Measurements from ENCODE around the gene SLC34A3. TPM values are rescaled to one million over a fixed set of nuclear protein-coding genes. Genes with fewer than 3 reads are reported as not detected.

The SLC34A3 gene
- total RNA-seq, 1 experiment from 2014 or later = not detected

GRCh38 chr9:137198051-137198901 is 32.4 kb upstream of the SLC34A3 start:
- TF ChIP-seq EZH2 (IDR thresholded peaks at IDR 0.05; ENCODE audit: borderline replicate concordance, low read depth, low read length, poor library complexity, severe bottlenecking) (no peak), CTCF (conservative IDR thresholded peaks at IDR 0.05; ENCODE audit: low read depth, low read length) (no peak)
- no peak for DNase-seq (ENCODE audit: low spot score)

DNA sequence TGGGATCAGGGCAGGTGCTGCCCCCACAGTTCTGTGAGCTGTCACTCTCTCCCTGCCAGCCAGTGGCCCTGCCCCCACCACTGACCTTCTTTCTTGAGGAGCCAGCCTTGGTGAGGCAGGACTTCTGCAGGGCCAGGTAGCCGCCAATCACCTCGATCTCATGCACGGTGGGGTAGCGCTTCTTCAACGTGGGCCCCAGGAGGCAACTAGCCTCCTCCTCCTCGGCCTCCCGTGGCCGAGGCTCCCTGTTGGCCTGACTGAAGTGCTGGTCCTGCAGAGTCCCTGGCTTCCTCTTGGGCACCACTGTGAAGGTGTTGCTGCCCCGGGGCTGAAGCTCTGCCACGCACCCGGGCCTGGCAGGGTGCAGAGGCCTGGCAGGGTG is 31.8 kb upstream of the SLC34A3 start:
- no TSS peak for BruUV-seq (replicated peaks)
- intact Hi-C loops (cut with micrococcal nuclease; ENCODE audit: unreplicated experiment) = no loop called here
- peak overlapping the region; percentile 59 for H3K4me3 ChIP-seq (ENCODE audit: low read depth, low read length, poor library complexity, severe bottlenecking)

More at GRCh38 chr9:137198051-137198901, 32.4 kb upstream of the SLC34A3 start:
- no peaks in the 10 kb centered on the region for H3K9me3 ChIP-seq (ENCODE audit: low read depth, low read length, poor library complexity, severe bottlenecking)
- intact Hi-C loops (cut with micrococcal nuclease; ENCODE audit: unreplicated experiment) = no loop called here
- no TSS peak for BruUV-seq (replicated peaks)
- H3K27ac ChIP-seq (ENCODE audit: low read depth, low read length, poor library complexity, severe bottlenecking) = peak overlapping the region; percentile 23
- H3K27me3 ChIP-seq (replicated peaks; ENCODE audit: insufficient read depth, low read depth, low read length, poor library complexity) = no peaks in the 10 kb centered on the region
- H3K36me3 ChIP-seq (ENCODE audit: insufficient read depth, low read length, poor library complexity, severe bottlenecking) = no peaks in the 10 kb centered on the region
- CTCF ChIA-PET = no interaction called here
- POLR2A ChIA-PET (ENCODE audit: low non-redundant PET) = no interaction called here
- no peak overlapping the region for H3K4me3 ChIP-seq (ENCODE audit: low read depth, low read length, poor library complexity, severe bottlenecking)
- H3K4me1 ChIP-seq (ENCODE audit: insufficient read depth, low read length, poor library complexity, severe bottlenecking) = peaks cover 23% of the 10 kb centered on the region

DNA sequence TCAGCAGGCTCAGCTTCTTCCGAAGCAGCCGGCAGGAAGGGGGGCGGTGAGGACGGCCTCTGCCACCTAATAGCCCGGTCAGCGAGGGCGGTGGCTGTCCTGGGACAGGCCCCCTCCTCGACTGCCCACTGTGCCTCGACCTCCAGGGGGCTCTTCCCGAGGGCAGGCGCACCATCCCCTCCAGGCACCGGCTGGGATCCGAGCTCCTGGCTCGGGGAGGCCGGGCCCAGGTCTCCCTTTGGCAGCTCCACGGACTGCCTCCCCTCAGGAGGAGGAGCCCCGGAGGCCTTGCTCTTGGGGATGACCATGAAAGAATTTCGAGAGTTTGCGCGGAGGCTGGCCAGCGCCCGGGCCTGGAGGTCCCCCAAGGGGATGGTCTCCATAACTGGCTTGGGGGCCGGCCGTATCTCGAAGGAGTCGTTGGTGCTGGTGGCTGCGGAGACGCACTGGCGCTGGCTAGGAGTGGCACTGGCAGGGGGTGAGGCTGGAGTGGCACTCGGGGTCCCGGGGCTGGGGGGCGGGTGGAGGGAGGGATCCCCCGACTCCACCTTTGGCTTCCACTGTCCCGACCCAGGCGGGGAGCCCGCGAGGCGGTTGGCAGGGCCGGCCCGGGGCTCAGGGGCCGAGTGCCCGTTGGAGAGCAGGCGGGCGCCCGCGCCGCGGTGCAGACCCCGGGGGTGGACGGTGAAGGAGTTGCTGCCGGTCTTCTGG is 31.1 kb upstream of the SLC34A3 start:
- BruUV-seq (replicated peaks) = no TSS peak
- DNase-seq (ENCODE audit: low spot score) = no peak

More for the DNA sequence above, 31.8 kb upstream of the SLC34A3 start:
- DNase-seq (ENCODE audit: low spot score) = no peak
- TF ChIP-seq EZH2 (IDR thresholded peaks at IDR 0.05; ENCODE audit: borderline replicate concordance, low read depth, low read length, poor library complexity, severe bottlenecking) (no peak), CTCF (conservative IDR thresholded peaks at IDR 0.05; ENCODE audit: low read depth, low read length) (no peak)
- Histone ChIP-seq H3K36me3 (ENCODE audit: insufficient read depth, low read length, poor library complexity, severe bottlenecking) (peaks cover under 1% of the 10 kb centered on the region), H3K27ac (ENCODE audit: low read depth, low read length, poor library complexity, severe bottlenecking) (peak overlapping the region; percentile 23), H3K27me3 (replicated peaks; ENCODE audit: insufficient read depth, low read depth, low read length, poor library complexity) (no peaks in the 10 kb centered on the region), H3K9me3 (ENCODE audit: low read depth, low read length, poor library complexity, severe bottlenecking) (no peaks in the 10 kb centered on the region), H3K4me1 (ENCODE audit: insufficient read depth, low read length, poor library complexity, severe bottlenecking) (peaks cover 24% of the 10 kb centered on the region)
- ChIA-PET CTCF (no interaction called here), POLR2A (ENCODE audit: low non-redundant PET) (no interaction called here)

More for the DNA sequence above, 31.1 kb upstream of the SLC34A3 start:
- CTCF ChIA-PET = no interaction called here
- intact Hi-C loops (cut with micrococcal nuclease; ENCODE audit: unreplicated experiment) = loop anchor here (2.0 kb wide), 1 partner anchor 41 kb away; the partner anchor contains the start of gene TUBB4B
- POLR2A ChIA-PET (ENCODE audit: low non-redundant PET) = no interaction called here
- H3K4me1 ChIP-seq (ENCODE audit: insufficient read depth, low read length, poor library complexity, severe bottlenecking) = peaks cover 31% of the 10 kb centered on the region
- H3K9me3 ChIP-seq (ENCODE audit: low read depth, low read length, poor library complexity, severe bottlenecking) = no peaks in the 10 kb centered on the region
- no peaks in the 10 kb centered on the region for H3K27me3 ChIP-seq (replicated peaks; ENCODE audit: insufficient read depth, low read depth, low read length, poor library complexity)
- no peak for TF ChIP-seq CTCF (conservative IDR thresholded peaks at IDR 0.05; ENCODE audit: low read depth, low read length)
- no peak for TF ChIP-seq EZH2 (IDR thresholded peaks at IDR 0.05; ENCODE audit: borderline replicate concordance, low read depth, low read length, poor library complexity, severe bottlenecking)
- H3K36me3 ChIP-seq (ENCODE audit: insufficient read depth, low read length, poor library complexity, severe bottlenecking) = peaks cover 6% of the 10 kb centered on the region
- peak overlapping the region; percentile 59 for H3K4me3 ChIP-seq (ENCODE audit: low read depth, low read length, poor library complexity, severe bottlenecking)
- peak overlapping the region; percentile 23 for H3K27ac ChIP-seq (ENCODE audit: low read depth, low read length, poor library complexity, severe bottlenecking)

All from A673 (cell line).